SK-N-SH (cell line): Measurements from ENCODE around the gene PEAK1.

Experiments
- CTCF ChIP-seq: fragments of 200-600 bp; sonication (generic); IDR thresholded peaks from 2 replicates; pipeline ENCODE4 v1.6.1; 2017; ENCODE audit warnings: antibody characterized with exemption, mild to moderate bottlenecking, moderate library complexity
- GATA2 ChIP-seq: sonication (generic); formaldehyde crosslinking; IDR thresholded peaks from 2 replicates; pipeline ENCODE4 v1.5.0; 2020; ENCODE audit warnings: mild to moderate bottlenecking, missing genetic modification reagents
- JUND ChIP-seq: IDR thresholded peaks from 2 replicates; pipeline ENCODE4 v1.4.0; 2012
- MAX ChIP-seq: IDR thresholded peaks from 2 replicates; pipeline ENCODE4 v1.4.0; 2012; ENCODE audit warnings: low read depth
- POLR2AphosphoS5 ChIP-seq: IDR thresholded peaks from 2 replicates; pipeline ENCODE4 v1.6.1; 2012; ENCODE audit warnings: low read depth, low read length
- REST ChIP-seq: IDR thresholded peaks from 2 replicates; pipeline ENCODE4 v1.6.1; 2012; ENCODE audit warnings: mild to moderate bottlenecking, low read depth, low read length, moderate library complexity
- SMC3 ChIP-seq: IDR thresholded peaks from 2 replicates; pipeline ENCODE4 v1.6.1; 2012; ENCODE audit warnings: low read depth, low read length, improper control_type of control experiment
- TAF1 ChIP-seq: IDR thresholded peaks from 2 replicates; pipeline ENCODE4 v1.6.1; 2012; ENCODE audit warnings: low read depth, mild to moderate bottlenecking, low read length, moderate library complexity, borderline replicate concordance
- USF2 ChIP-seq: fragments of 150-350 bp; IDR thresholded peaks from 2 replicates; pipeline ENCODE4 v1.6.1; 2017; ENCODE audit warnings: antibody characterized with exemption, low read length, low read depth, borderline replicate concordance
- YY1 ChIP-seq: IDR thresholded peaks from 2 replicates; pipeline ENCODE4 v1.4.0; 2012; ENCODE audit warnings: low read depth, mild to moderate bottlenecking

- no peak for TF ChIP-seq SMC3
- no peak for TF ChIP-seq MAX
- no peak for TF ChIP-seq CTCF
- TF ChIP-seq POLR2AphosphoS5, result no peak
- TF ChIP-seq GATA2 (CRISPR knock-in tag), result no peak
- TF ChIP-seq TAF1, result no peak
- no peak for TF ChIP-seq USF2
- TF ChIP-seq JUND, result no peak
- TF ChIP-seq YY1, result no peak
- TF ChIP-seq REST, result no peak
Measured at GRCh38 chr15:77121599-77121998, 298.3 kb downstream of the PEAK1 start.
